Measurements from ENCODE around the gene CLDN19.
"Not testable (repeated sequence)": the region's sequence is repeated elsewhere in the genome, so short reads cannot be mapped to it uniquely, and the experiment has no call there.

CLDN19 gene

GRCh38 chr1:42730988-42731387, 9.0 kb downstream of the CLDN19 start:
- Histone ChIP-seq H3K27me3 (ENCODE audit: control insufficient read depth, low read length) (no peaks in the 10 kb centered on the region), H3K9me2 (replicated peaks; ENCODE audit: control insufficient read depth, low read length) (no peaks in the 10 kb centered on the region), H3K4me1 (ENCODE audit: control insufficient read depth, low read length) (0 out of 2 replicates have a peak, but pooled peaks cover 2% of the 10 kb centered on the region), H3K27ac (ENCODE audit: low read depth, low read length) (no peak overlapping the region), H3K4me3 (ENCODE audit: low read length) (no peak overlapping the region), H3K79me2 (ENCODE audit: control insufficient read depth, low read length) (no peaks in the 10 kb centered on the region), H4K20me1 (ENCODE audit: control insufficient read depth, insufficient read depth, low read depth, low read length) (no peaks in the 10 kb centered on the region), H3F3A (ENCODE audit: control insufficient read depth, insufficient read depth) (no peaks in the 10 kb centered on the region), H3K36me3 (ENCODE audit: control insufficient read depth, low read length) (no peaks in the 10 kb centered on the region), H3K4me2 (ENCODE audit: low read length) (no peak overlapping the region), H3K9me3 (ENCODE audit: control insufficient read depth, insufficient read depth, low read length) (no peaks in the 10 kb centered on the region)
- TF ChIP-seq EZH2phosphoT487 (IDR thresholded peaks at IDR 0.05; ENCODE audit: borderline replicate concordance, low read length) (no peak), CTCF (IDR thresholded peaks at IDR 0.05; ENCODE audit: low read depth, low read length, poor library complexity, severe bottlenecking) (peak; percentile 21)

GRCh38 chr1:42730002-42730401, 10.0 kb downstream of the CLDN19 start:
- H3K36me3 ChIP-seq (ENCODE audit: control insufficient read depth, low read length), result no peaks in the 10 kb centered on the region
- no peaks in the 10 kb centered on the region for H3K9me3 ChIP-seq (ENCODE audit: control insufficient read depth, insufficient read depth, low read length)
- no peaks in the 10 kb centered on the region for H3F3A ChIP-seq (ENCODE audit: control insufficient read depth, insufficient read depth)
- H3K79me2 ChIP-seq (ENCODE audit: control insufficient read depth, low read length), result no peaks in the 10 kb centered on the region
- TF ChIP-seq CTCF (IDR thresholded peaks at IDR 0.05; ENCODE audit: low read depth, low read length, poor library complexity, severe bottlenecking) (no peak), EZH2phosphoT487 (IDR thresholded peaks at IDR 0.05; ENCODE audit: borderline replicate concordance, low read length) (no peak)
- H4K20me1 ChIP-seq (ENCODE audit: control insufficient read depth, insufficient read depth, low read depth, low read length), result no peaks in the 10 kb centered on the region
- H3K9me2 ChIP-seq (replicated peaks; ENCODE audit: control insufficient read depth, low read length), result no peaks in the 10 kb centered on the region
- H3K27me3 ChIP-seq (ENCODE audit: control insufficient read depth, low read length), result no peaks in the 10 kb centered on the region
- no peak overlapping the region for H3K4me3 ChIP-seq (ENCODE audit: low read length)
- 0 out of 2 replicates have a peak, but pooled peaks cover 2% of the 10 kb centered on the region for H3K4me1 ChIP-seq (ENCODE audit: control insufficient read depth, low read length)
- no peak overlapping the region for H3K27ac ChIP-seq (ENCODE audit: low read depth, low read length)
- H3K4me2 ChIP-seq (ENCODE audit: low read length), result no peak overlapping the region

- H4K20me1 ChIP-seq (ENCODE audit: control insufficient read depth, insufficient read depth, low read depth, low read length); H3K4me2 ChIP-seq (ENCODE audit: low read length); H3K27ac ChIP-seq (ENCODE audit: low read depth, low read length); H3K9me2 ChIP-seq (replicated peaks; ENCODE audit: control insufficient read depth, low read length); H3K4me1 ChIP-seq (ENCODE audit: control insufficient read depth, low read length); H3F3A ChIP-seq (ENCODE audit: control insufficient read depth, insufficient read depth); H3K9me3 ChIP-seq (ENCODE audit: control insufficient read depth, insufficient read depth, low read length); H3K27me3 ChIP-seq (ENCODE audit: control insufficient read depth, low read length); H3K79me2 ChIP-seq (ENCODE audit: control insufficient read depth, low read length); H3K36me3 ChIP-seq (ENCODE audit: control insufficient read depth, low read length); H3K4me3 ChIP-seq (ENCODE audit: low read length): not testable (repeated sequence)
These were observed 14.2 kb downstream of the CLDN19 start for GRCh38 chr1:42725820-42726219.

DNA sequence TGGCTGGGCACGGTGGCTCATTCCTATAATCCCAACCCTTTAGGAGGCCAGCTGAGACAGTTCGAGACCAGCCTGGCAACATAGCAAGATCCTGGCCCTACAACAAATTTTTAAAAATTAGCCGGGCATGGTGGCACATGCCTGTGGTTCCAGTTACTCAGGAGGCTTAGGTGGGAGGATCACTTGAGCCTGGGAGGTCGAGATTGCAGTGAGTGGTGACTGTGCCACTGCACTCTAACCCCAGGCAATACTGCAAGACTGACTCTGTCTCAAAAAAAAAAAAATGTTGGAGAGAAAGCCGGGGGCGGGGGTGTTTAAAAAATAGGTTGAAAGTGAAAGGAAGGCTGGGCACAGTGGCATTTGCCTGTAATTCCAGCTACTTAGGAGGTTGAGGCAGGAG, 16.5 kb downstream of the CLDN19 start:
- Histone ChIP-seq H3K9me3 (ENCODE audit: control insufficient read depth, insufficient read depth, low read length) (no peaks in the 10 kb centered on the region), H3K79me2 (ENCODE audit: control insufficient read depth, low read length) (no peaks in the 10 kb centered on the region), H3K4me1 (ENCODE audit: control insufficient read depth, low read length) (no peaks in the 10 kb centered on the region), H3K27ac (ENCODE audit: low read depth, low read length) (no peak overlapping the region), H3K4me2 (ENCODE audit: low read length) (no peak overlapping the region), H3K4me3 (ENCODE audit: low read length) (no peak overlapping the region), H4K20me1 (ENCODE audit: control insufficient read depth, insufficient read depth, low read depth, low read length) (no peaks in the 10 kb centered on the region), H3K27me3 (ENCODE audit: control insufficient read depth, low read length) (no peaks in the 10 kb centered on the region), H3K36me3 (ENCODE audit: control insufficient read depth, low read length) (no peaks in the 10 kb centered on the region), H3K9me2 (replicated peaks; ENCODE audit: control insufficient read depth, low read length) (no peaks in the 10 kb centered on the region), H3F3A (ENCODE audit: control insufficient read depth, insufficient read depth) (0 out of 2 replicates have a peak, but pooled peaks cover 2% of the 10 kb centered on the region)
- no peak for TF ChIP-seq EZH2phosphoT487 (IDR thresholded peaks at IDR 0.05; ENCODE audit: borderline replicate concordance, low read length)
- no peak for TF ChIP-seq CTCF (IDR thresholded peaks at IDR 0.05; ENCODE audit: low read depth, low read length, poor library complexity, severe bottlenecking)

GRCh38 chr1:42722403-42722802, 17.6 kb downstream of the CLDN19 start:
- H3K9me2 ChIP-seq (replicated peaks; ENCODE audit: control insufficient read depth, low read length); H3K4me1 ChIP-seq (ENCODE audit: control insufficient read depth, low read length); H3K4me2 ChIP-seq (ENCODE audit: low read length); H3K27me3 ChIP-seq (ENCODE audit: control insufficient read depth, low read length); H3F3A ChIP-seq (ENCODE audit: control insufficient read depth, insufficient read depth); H3K4me3 ChIP-seq (ENCODE audit: low read length); H4K20me1 ChIP-seq (ENCODE audit: control insufficient read depth, insufficient read depth, low read depth, low read length); H3K27ac ChIP-seq (ENCODE audit: low read depth, low read length); H3K9me3 ChIP-seq (ENCODE audit: control insufficient read depth, insufficient read depth, low read length); H3K36me3 ChIP-seq (ENCODE audit: control insufficient read depth, low read length); H3K79me2 ChIP-seq (ENCODE audit: control insufficient read depth, low read length): not testable (repeated sequence)

All from DOHH2 (cell line).